ENCODE data around the gene CHIT1. TPM values are rescaled to one million over a fixed set of nuclear protein-coding genes. Genes with fewer than 3 reads are reported as not detected.

Gene CHIT1
- total RNA-seq, 2 experiments from 2014 or later = 0.41 to 0.94 TPM

- CTCF ChIA-PET = interaction anchor here (0.5 kb wide), 1 partner anchor 940 kb away, joined by 3 read pairs; no protein-coding TSS in a partner anchor
- H3K4me1 Mint-ChIP-seq = no peaks in the 10 kb centered on the region
- no peak overlapping the region for H3K27ac Mint-ChIP-seq
- DNase-seq (no peak), ATAC-seq (no peak)
- no peak overlapping the region for H3K4me3 Mint-ChIP-seq
- H3K36me3 Mint-ChIP-seq = no peaks in the 10 kb centered on the region
- H3K9me3 Mint-ChIP-seq (ENCODE audit: low read depth) = no peaks in the 10 kb centered on the region
- H3K27me3 Mint-ChIP-seq = peaks cover 16% of the 10 kb centered on the region
These were observed 48.7 kb downstream of the CHIT1 start for GRCh38 chr1:203180611-203181330.

- H3K4me3 Mint-ChIP-seq = no peak overlapping the region
- CTCF ChIA-PET = interaction anchor here (1.4 kb wide), 1 partner anchor 37 kb away, joined by 5 read pairs; no protein-coding TSS in a partner anchor
- H3K27ac Mint-ChIP-seq = no peak overlapping the region
- H3K27me3 Mint-ChIP-seq = peaks cover 13% of the 10 kb centered on the region
- ATAC-seq (no peak), DNase-seq (no peak)
- no peaks in the 10 kb centered on the region for H3K36me3 Mint-ChIP-seq
- no peaks in the 10 kb centered on the region for H3K9me3 Mint-ChIP-seq (ENCODE audit: low read depth)
- no peaks in the 10 kb centered on the region for H3K4me1 Mint-ChIP-seq
These were observed 49.8 kb downstream of the CHIT1 start for GRCh38 chr1:203179667-203180005.

- no peak overlapping the region for H3K4me3 Mint-ChIP-seq
- H3K27ac Mint-ChIP-seq = no peak overlapping the region
- no peaks in the 10 kb centered on the region for H3K4me1 Mint-ChIP-seq
- no peak for DNase-seq
- CTCF ChIA-PET = interaction anchor here (1.0 to 1.4 kb wide), 3 partner anchors 38 to 139 kb away, joined by 3 to 5 read pairs (median 3); no protein-coding TSS in a partner anchor
- no peaks in the 10 kb centered on the region for H3K36me3 Mint-ChIP-seq
- H3K27me3 Mint-ChIP-seq = peaks cover 13% of the 10 kb centered on the region
- H3K9me3 Mint-ChIP-seq (ENCODE audit: low read depth) = no peaks in the 10 kb centered on the region
- ATAC-seq = no peak
These were observed 50.4 kb downstream of the CHIT1 start for GRCh38 chr1:203178821-203179666.

- CTCF ChIA-PET = interaction anchor here (1.0 to 1.2 kb wide), 2 partner anchors 60 to 138 kb away, joined by 3 read pairs; no protein-coding TSS in a partner anchor
- Mint-ChIP-seq H3K4me3 (no peak overlapping the region), H3K9me3 (ENCODE audit: low read depth) (no peaks in the 10 kb centered on the region), H3K27ac (no peak overlapping the region), H3K36me3 (no peaks in the 10 kb centered on the region), H3K27me3 (peaks cover 13% of the 10 kb centered on the region), H3K4me1 (no peaks in the 10 kb centered on the region)
- no peak for DNase-seq
- no peak for ATAC-seq
These were observed 51.4 kb downstream of the CHIT1 start for GRCh38 chr1:203178083-203178482.

GRCh38 chr1:203177470-203178039, 51.9 kb downstream of the CHIT1 start:
- ATAC-seq = no peak
- H3K4me1 Mint-ChIP-seq = no peaks in the 10 kb centered on the region
- H3K27me3 Mint-ChIP-seq = peaks cover 13% of the 10 kb centered on the region
- DNase-seq = no peak
- H3K27ac Mint-ChIP-seq = no peak overlapping the region
- H3K4me3 Mint-ChIP-seq = no peak overlapping the region
- no peaks in the 10 kb centered on the region for H3K36me3 Mint-ChIP-seq
- CTCF ChIA-PET = interaction anchor here (1.2 kb wide), 1 partner anchor 138 kb away, joined by 3 read pairs; no protein-coding TSS in a partner anchor
- no peaks in the 10 kb centered on the region for H3K9me3 Mint-ChIP-seq (ENCODE audit: low read depth)

DNA sequence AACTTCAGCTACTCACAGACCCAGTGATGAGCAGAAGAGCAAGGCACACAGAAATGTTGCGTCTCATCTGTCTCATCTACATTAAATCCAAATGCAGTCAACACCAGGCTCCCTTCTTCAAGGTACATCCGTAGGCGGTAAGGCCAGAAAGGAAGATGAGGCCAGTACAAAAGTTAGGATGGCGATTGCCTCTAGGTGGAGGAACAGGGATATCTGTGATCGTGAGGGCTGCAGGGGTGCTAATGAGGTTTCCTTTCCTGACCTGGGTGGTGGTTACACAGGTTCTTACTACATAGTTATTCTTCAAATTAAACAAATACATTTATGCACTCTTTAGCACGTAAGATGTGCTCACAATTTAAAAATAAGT, 52.5 kb downstream of the CHIT1 start:
- CTCF ChIA-PET = no interaction called here
- DNase-seq = no peak

DNA sequence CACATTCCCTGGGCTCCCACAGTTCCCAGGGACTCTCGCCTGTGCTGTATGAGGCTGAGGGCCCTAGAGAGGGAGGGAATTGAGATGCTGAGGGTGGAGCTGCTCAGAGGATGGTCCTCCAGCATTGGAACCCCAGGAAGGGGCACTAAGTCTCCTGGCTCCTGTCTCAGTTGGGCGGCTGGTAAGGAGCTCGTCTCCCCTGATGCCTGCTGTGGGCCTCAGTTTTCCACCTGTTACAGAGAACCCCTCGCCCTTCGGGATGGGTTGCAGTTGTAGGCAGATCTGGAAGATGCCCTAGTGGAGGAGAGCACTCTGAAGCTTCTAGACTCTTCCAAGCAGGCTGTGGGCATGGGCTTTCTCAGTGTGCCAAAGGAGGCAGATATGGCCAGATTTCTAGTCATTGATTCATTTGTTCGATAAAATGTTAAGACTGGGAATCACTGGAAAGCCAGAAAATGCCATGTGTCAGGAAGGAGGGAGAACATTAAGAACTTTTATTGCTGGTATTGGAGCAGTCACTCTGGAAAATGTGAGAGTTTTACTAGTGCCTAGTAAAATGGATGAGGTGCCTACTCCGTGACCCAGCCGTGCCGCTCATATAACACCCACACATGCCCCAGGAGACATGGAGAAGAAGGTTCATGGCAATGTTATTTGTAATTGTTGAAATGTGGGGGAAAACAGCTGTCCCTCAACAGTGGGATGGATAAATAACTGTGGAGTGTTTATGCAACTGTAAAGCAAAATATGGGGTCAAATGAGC, 53.0 kb downstream of the CHIT1 start:
- Mint-ChIP-seq H3K27me3 (peaks cover 13% of the 10 kb centered on the region), H3K27ac (no peak overlapping the region), H3K4me1 (no peaks in the 10 kb centered on the region), H3K36me3 (no peaks in the 10 kb centered on the region), H3K9me3 (ENCODE audit: low read depth) (no peaks in the 10 kb centered on the region), H3K4me3 (no peak overlapping the region)
- CTCF ChIA-PET = interaction anchor here (0.6 kb wide), 1 partner anchor 618 kb away, joined by 4 read pairs; no protein-coding TSS in a partner anchor
- DNase-seq = no peak
- ATAC-seq = no peak

More for the DNA sequence above, 52.5 kb downstream of the CHIT1 start:
- no peak overlapping the region for H3K4me3 Mint-ChIP-seq
- H3K27ac Mint-ChIP-seq = no peak overlapping the region
- peaks cover 13% of the 10 kb centered on the region for H3K27me3 Mint-ChIP-seq
- no peaks in the 10 kb centered on the region for H3K36me3 Mint-ChIP-seq
- H3K4me1 Mint-ChIP-seq = no peaks in the 10 kb centered on the region
- no peaks in the 10 kb centered on the region for H3K9me3 Mint-ChIP-seq (ENCODE audit: low read depth)
- ATAC-seq = no peak

DNA sequence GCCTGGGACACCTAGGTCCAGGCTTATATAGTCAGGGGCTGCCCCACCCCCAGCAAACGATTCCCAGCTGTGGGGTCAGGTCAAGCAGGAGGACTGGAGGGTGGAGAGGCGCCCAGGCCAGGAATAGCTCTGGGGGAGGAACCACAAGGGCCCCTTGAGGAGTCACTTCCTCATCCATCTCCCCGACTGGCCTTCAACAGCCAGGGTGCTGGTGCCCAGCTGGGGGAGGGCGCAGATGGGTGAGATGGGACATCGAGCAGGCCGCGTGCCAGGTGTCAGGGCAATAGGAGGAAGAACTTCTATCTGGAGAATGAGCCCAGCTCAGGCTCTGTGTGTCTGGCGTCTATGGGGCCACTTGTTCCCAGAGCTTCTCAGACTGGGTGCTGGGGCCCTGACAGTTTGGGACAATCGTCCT, 53.6 kb downstream of the CHIT1 start:
- Mint-ChIP-seq H3K27me3 (peaks cover 13% of the 10 kb centered on the region), H3K9me3 (ENCODE audit: low read depth) (no peaks in the 10 kb centered on the region), H3K4me3 (no peak overlapping the region), H3K4me1 (no peaks in the 10 kb centered on the region), H3K27ac (no peak overlapping the region), H3K36me3 (no peaks in the 10 kb centered on the region)
- no peak for ATAC-seq
- CTCF ChIA-PET = interaction anchor here (0.6 kb wide), 1 partner anchor 618 kb away, joined by 4 read pairs; no protein-coding TSS in a partner anchor
- no peak for DNase-seq

GRCh38 chr1:203175237-203175826, 54.1 kb downstream of the CHIT1 start, which contains the start of gene MYBPH:
Gene MYBPH (minus strand): TSS chr1:203175826. CDS start chr1:203175755, 71 bp downstream.
- Mint-ChIP-seq H3K36me3 (no peaks in the 10 kb centered on the region), H3K4me1 (no peaks in the 10 kb centered on the region), H3K9me3 (ENCODE audit: low read depth) (no peaks in the 10 kb centered on the region), H3K4me3 (no peak within 1 kb of the TSS), H3K27me3 (peaks cover 13% of the 10 kb centered on the region), H3K27ac (no peak within 1 kb of the TSS)
- no peak for DNase-seq
- no peak for ATAC-seq
- CTCF ChIA-PET = interaction anchor here (0.7 kb wide), 1 partner anchor 136 kb away, joined by 3 read pairs; no protein-coding TSS in a partner anchor

DNA sequence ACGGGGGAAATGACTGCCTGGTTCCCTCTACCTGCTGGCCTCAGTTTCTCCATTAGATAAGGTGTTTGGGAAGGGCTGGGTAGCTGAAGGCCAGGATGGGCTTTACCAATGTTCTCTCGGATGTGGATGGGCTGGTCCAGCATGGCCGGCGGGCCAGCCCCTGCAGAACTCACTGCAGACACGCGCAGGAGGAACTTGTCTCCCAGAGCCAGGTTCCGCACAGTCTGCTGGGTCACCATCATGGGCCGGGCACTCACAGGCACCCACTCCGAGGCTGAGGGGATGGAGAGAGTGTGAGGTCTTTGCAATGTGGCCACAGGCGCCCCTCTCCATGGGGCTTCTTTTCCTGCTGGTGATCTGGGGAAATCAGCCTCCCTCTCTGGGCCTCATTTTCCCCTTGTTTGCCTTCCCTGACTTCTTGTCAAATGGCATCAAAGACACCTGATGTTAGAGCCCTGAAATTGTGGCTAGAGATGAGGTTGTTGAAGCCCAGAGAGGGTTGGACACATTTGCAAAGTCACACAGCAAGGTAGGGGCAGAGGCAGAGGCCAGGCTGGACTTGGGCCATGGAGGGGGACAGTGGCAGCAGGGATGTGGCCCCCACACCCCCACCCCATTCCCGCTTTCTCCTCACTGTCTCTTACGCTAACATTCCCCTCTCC, 55.0 kb downstream of the CHIT1 start:
- Mint-ChIP-seq H3K27me3 (peaks cover 13% of the 10 kb centered on the region), H3K4me1 (no peaks in the 10 kb centered on the region), H3K9me3 (ENCODE audit: low read depth) (no peaks in the 10 kb centered on the region), H3K27ac (no peak overlapping the region), H3K36me3 (no peaks in the 10 kb centered on the region), H3K4me3 (no peak overlapping the region)
- no peak for ATAC-seq
- no peak for DNase-seq
- CTCF ChIA-PET = interaction anchor here (0.7 kb wide), 1 partner anchor 135 kb away, joined by 3 read pairs; no protein-coding TSS in a partner anchor

GRCh38 chr1:203173566-203173965, 55.9 kb downstream of the CHIT1 start:
- Mint-ChIP-seq H3K4me1 (no peaks in the 10 kb centered on the region), H3K36me3 (no peaks in the 10 kb centered on the region), H3K27me3 (peaks cover 12% of the 10 kb centered on the region), H3K27ac (no peak overlapping the region), H3K4me3 (no peak overlapping the region), H3K9me3 (ENCODE audit: low read depth) (no peaks in the 10 kb centered on the region)
- DNase-seq (no peak), ATAC-seq (no peak)
- CTCF ChIA-PET = interaction anchor here (2.2 to 5.2 kb wide), 5 partner anchors 12 to 133 kb away, joined by 9 to 74 read pairs (median 17); no protein-coding TSS in a partner anchor

DNA sequence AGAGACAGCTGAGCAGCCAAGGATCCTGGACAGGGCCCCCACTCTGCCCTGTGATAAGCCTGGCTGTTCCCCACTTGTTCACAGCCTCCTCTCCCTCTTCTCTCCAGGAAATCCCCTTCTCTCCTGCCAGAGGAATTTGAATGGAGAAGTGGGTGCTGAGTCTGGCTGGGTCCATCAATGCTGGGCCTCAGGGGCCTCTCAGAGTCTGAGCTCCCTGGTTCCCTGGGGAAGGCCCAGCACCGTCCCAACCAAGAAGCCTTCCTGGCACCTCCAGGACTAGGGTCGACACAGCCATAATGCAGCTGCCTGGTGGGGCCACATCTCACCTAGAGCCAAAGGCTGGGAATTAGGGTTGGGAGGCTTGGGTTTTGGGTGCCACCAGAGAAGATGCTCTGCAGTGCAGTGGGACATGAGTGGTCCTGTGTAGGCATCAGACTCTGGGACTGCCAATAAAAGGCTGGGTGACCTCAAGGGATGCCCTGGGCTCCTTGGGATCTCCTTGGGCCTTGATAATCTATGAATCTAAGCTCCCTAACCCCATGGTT, 56.4 kb downstream of the CHIT1 start:
- no peaks in the 10 kb centered on the region for H3K36me3 Mint-ChIP-seq
- no peak overlapping the region for H3K27ac Mint-ChIP-seq
- DNase-seq (no peak), ATAC-seq (no peak)
- H3K27me3 Mint-ChIP-seq = peaks cover 7% of the 10 kb centered on the region
- H3K4me1 Mint-ChIP-seq = no peaks in the 10 kb centered on the region
- H3K4me3 Mint-ChIP-seq = no peak overlapping the region
- no peaks in the 10 kb centered on the region for H3K9me3 Mint-ChIP-seq (ENCODE audit: low read depth)
- CTCF ChIA-PET = interaction anchor here (1.0 to 5.2 kb wide), 12 partner anchors 9 to 137 kb away, joined by 3 to 74 read pairs (median 9); no protein-coding TSS in a partner anchor

Measured in activated CD8-positive, alpha-beta memory T cell treated with anti-CD3 and anti-CD28 coated beads, Interleukin-2, amount 10 ng/mL, durations not matched to agents 7 days and 5 days (primary cell).